Right atrium auricular region (tissue), 2 donors: Measurements from ENCODE around the gene RAB31. TPM values are rescaled to one million over a fixed set of nuclear protein-coding genes. Genes with fewer than 3 reads are reported as not detected.

ENCODE experiments used
- DNase-seq: peaks from one replicate; pipeline ENCODE4 v3.0.0-alpha.2; 2019; ENCODE audit warnings: low spot score
- H3K27ac ChIP-seq, 2 donors: fragments of 200-600 bp; sonication (generic); 1 replicate in 1 of 2; 2 replicates in 1 of 2; pipeline ENCODE4 v1.5.1; 2016 to 2019
- H3K27me3 ChIP-seq, 2 donors: fragments of 200-600 bp; sonication (generic); one replicate each; pipeline versions ENCODE4 v1.5.1 to v1.6.0; 2017 to 2019
- H3K36me3 ChIP-seq: fragments of 200-600 bp; sonication (generic); one replicate; pipeline ENCODE4 v1.5.1; 2016
- H3K4me1 ChIP-seq, 2 donors: fragments of 200-600 bp; sonication (generic); one replicate each; pipeline versions ENCODE4 v1.5.1 to v1.6.0; 2017 to 2019
- H3K4me3 ChIP-seq, 2 donors: fragments of 200-600 bp; sonication (generic); 1 replicate in 1 of 2; 2 replicates in 1 of 2; pipeline ENCODE4 v1.5.1; 2017 to 2019; ENCODE audit warnings: mild to moderate bottlenecking in 1 of 2, moderate library complexity in 1 of 2
- H3K9me3 ChIP-seq, 2 donors: fragments of 200-600 bp; sonication (generic); one replicate each; pipeline ENCODE4 v1.5.1; 2019
- CTCF ChIP-seq, 2 donors: fragments of 200-600 bp; sonication (generic); IDR thresholded peaks; one replicate each; pipeline ENCODE4 v1.5.1; 2019; ENCODE audit warnings: antibody characterized with exemption in 2 of 2
- total RNA-seq, 2 donors: library from RNA; depleted of rRNA; stranded (reverse); fragments of >200 nt; gene quantifications; one replicate each; pipeline ENCODE4 v1.1.0, GENCODE V29; 2016

The RAB31 gene
- total RNA-seq, 2 donors from 2014 or later: 9.9 to 29.2 TPM

GRCh38 chr18:9827793-9828505, 119.8 kb downstream of the RAB31 start:
- no peaks in the 10 kb centered on the region for H3K27me3 ChIP-seq
- peaks cover 0 to 62% of the 10 kb centered on the region in 2 donors for H3K4me1 ChIP-seq
- no peaks in the 10 kb centered on the region for H3K36me3 ChIP-seq
- no peaks in the 10 kb centered on the region for H3K9me3 ChIP-seq
- no peak overlapping the region for H3K4me3 ChIP-seq
- no peak for TF ChIP-seq CTCF (IDR thresholded peaks at IDR 0.05)
- H3K27ac ChIP-seq: peak overlapping the region; percentile 32 to 55
- DNase-seq: no peak

- H3K4me1 ChIP-seq: peaks cover 0 to 58% of the 10 kb centered on the region in 2 donors
- no peak for DNase-seq
- no peaks in the 10 kb centered on the region for H3K9me3 ChIP-seq
- H3K27ac ChIP-seq: no peak overlapping the region
- H3K4me3 ChIP-seq: no peak overlapping the region
- H3K27me3 ChIP-seq: no peaks in the 10 kb centered on the region
- TF ChIP-seq CTCF (IDR thresholded peaks at IDR 0.05): no peak
- no peaks in the 10 kb centered on the region for H3K36me3 ChIP-seq
Observed at GRCh38 chr18:9828506-9829396, 120.7 kb downstream of the RAB31 start.

DNA sequence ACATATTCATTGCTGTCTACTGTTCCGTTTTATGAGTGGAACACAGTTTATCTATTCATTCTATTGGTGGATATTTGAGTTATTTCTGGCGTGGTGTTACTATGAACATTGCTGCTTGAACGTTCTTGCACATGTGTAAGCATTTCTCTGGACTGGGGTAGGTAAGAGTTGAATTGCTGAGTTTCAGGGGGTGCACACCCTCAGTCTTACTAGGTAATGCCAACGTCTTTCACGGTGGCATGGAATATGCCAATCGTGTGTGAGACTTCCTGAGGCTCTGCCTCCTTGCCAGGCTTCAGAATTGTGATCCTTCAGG, 121.3 kb downstream of the RAB31 start:
- Histone ChIP-seq H3K9me3 (no peaks in the 10 kb centered on the region), H3K27me3 (no peaks in the 10 kb centered on the region), H3K27ac (no peak overlapping the region), H3K4me1 (peaks cover 0 to 52% of the 10 kb centered on the region in 2 donors), H3K36me3 (no peaks in the 10 kb centered on the region), H3K4me3 (no peak overlapping the region)
- DNase-seq: no peak
- no peak for TF ChIP-seq CTCF (IDR thresholded peaks at IDR 0.05)

DNA sequence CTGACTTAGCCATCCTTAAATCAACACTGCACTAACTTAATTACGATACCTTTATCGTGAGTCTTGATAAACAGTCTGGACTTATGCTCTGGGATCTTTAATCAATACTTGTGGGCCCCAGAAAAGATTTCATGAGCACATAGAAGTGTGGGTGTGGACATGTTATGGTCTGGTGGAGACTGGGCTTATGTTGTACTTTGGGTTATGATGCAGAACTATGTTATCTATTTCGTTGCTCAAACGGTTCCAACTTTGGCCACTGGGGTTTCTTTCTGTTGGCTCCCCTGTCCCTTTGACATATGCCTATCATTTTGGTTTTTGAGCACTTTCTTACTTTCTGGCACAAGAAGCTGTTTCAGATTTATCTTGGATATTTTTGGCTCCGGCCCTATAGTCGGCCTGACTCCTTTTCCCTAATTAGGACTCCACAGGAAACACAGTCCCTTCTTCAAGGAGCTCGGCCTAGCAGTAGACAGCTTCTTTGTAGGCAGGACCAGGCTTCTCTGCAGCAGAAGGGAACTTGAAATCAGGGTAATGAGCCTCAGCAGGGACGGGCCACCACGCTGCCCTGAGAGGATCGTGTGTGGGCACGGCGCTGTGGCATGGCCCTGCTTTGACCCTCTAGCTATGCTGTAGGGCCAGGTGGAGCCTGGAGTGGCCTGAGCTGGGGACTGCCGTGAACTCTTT, 123.1 kb downstream of the RAB31 start:
- H3K36me3 ChIP-seq: no peaks in the 10 kb centered on the region
- H3K27ac ChIP-seq: peak overlapping the region in 1 of 2 donors; percentile 22
- peaks cover 0 to 33% of the 10 kb centered on the region in 2 donors for H3K4me1 ChIP-seq
- TF ChIP-seq CTCF (IDR thresholded peaks at IDR 0.05): peak in 1 of 2 donors; percentile 42
- no peak for DNase-seq
- no peaks in the 10 kb centered on the region for H3K27me3 ChIP-seq
- no peaks in the 10 kb centered on the region for H3K9me3 ChIP-seq
- no peak overlapping the region for H3K4me3 ChIP-seq

GRCh38 chr18:9831723-9832199, 123.7 kb downstream of the RAB31 start:
- H3K4me1 ChIP-seq: peaks cover 0 to 29% of the 10 kb centered on the region in 2 donors
- no peak overlapping the region for H3K4me3 ChIP-seq
- no peaks in the 10 kb centered on the region for H3K27me3 ChIP-seq
- DNase-seq: no peak
- no peaks in the 10 kb centered on the region for H3K9me3 ChIP-seq
- peak overlapping the region in 1 of 2 donors; percentile 22 for H3K27ac ChIP-seq
- TF ChIP-seq CTCF (IDR thresholded peaks at IDR 0.05): no peak
- no peaks in the 10 kb centered on the region for H3K36me3 ChIP-seq
